ENCODE data around the gene LRP8.

DNA sequence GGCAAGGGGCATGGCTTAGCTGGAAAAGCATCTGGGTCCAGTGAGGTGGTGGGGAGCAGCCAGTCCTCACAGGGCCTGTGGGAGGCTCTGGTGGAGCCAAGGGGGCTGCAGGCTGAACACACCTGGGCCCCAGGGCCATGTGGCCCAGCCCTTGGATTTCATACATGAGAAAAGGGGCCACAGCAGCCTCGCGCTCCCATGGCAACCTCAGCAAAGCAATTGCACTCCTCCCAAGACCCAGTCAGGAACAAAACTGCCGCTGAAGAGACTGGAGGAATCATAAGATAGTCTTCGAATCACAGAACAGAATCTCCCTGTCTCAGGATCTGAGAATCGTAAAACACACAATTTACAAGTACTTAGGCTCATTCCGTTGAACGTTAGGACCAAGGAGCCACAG, 24.6 kb downstream of the LRP8 start:
- TF ChIP-seq, protein P1, sequence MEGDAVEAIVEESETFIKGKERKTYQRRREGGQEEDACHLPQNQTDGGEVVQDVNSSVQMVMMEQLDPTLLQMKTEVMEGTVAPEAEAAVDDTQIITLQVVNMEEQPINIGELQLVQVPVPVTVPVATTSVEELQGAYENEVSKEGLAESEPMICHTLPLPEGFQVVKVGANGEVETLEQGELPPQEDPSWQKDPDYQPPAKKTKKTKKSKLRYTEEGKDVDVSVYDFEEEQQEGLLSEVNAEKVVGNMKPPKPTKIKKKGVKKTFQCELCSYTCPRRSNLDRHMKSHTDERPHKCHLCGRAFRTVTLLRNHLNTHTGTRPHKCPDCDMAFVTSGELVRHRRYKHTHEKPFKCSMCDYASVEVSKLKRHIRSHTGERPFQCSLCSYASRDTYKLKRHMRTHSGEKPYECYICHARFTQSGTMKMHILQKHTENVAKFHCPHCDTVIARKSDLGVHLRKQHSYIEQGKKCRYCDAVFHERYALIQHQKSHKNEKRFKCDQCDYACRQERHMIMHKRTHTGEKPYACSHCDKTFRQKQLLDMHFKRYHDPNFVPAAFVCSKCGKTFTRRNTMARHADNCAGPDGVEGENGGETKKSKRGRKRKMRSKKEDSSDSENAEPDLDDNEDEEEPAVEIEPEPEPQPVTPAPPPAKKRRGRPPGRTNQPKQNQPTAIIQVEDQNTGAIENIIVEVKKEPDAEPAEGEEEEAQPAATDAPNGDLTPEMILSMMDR (IDR thresholded peaks at IDR 0.05) = no peak
- no peak for TF ChIP-seq EP300 (IDR thresholded peaks at IDR 0.05)

All from gastroesophageal sphincter (tissue), 3 donors.